NCI-H146 treated with DMSO at 0.1 percent for 48 hours (cell line): ENCODE data around the gene CD93.

Source experiments
- DNase-seq: peaks from one replicate; lab custom pipeline; 2025; ENCODE audit not compliant: unreplicated experiment; lab: John Stamatoyannopoulos, UW

CD93 gene, protein sequence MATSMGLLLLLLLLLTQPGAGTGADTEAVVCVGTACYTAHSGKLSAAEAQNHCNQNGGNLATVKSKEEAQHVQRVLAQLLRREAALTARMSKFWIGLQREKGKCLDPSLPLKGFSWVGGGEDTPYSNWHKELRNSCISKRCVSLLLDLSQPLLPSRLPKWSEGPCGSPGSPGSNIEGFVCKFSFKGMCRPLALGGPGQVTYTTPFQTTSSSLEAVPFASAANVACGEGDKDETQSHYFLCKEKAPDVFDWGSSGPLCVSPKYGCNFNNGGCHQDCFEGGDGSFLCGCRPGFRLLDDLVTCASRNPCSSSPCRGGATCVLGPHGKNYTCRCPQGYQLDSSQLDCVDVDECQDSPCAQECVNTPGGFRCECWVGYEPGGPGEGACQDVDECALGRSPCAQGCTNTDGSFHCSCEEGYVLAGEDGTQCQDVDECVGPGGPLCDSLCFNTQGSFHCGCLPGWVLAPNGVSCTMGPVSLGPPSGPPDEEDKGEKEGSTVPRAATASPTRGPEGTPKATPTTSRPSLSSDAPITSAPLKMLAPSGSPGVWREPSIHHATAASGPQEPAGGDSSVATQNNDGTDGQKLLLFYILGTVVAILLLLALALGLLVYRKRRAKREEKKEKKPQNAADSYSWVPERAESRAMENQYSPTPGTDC

DNA sequence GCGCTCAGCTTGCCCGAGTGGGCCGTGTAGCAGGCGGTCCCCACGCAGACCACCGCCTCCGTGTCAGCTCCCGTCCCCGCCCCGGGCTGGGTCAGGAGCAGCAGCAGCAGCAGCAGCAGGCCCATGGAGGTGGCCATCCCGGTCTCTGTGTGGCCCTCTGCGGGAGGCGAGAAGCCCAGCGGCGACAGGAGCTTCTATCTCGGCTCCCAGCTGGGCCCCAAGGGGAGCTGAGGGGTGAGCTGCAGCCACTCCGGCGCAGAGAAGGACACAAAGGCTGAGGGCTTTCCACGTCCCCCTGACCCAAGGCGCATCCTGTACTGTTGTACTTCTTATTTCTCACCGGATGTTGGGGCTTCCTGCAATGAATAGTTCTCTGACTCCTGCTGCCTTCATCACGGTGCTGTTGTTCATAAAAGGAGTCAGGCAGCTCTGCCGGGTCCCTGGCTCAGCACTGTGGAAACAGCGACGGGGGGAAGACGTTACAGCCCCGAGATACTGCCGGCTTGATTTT, at the start of gene CD93:
Gene CD93, minus strand, starts transcription at position 269 of the 511 bp plus-strand sequence. Its CDS starts 132 bp downstream, at position 137.
- peak; percentile 63 for DNase-seq

DNA sequence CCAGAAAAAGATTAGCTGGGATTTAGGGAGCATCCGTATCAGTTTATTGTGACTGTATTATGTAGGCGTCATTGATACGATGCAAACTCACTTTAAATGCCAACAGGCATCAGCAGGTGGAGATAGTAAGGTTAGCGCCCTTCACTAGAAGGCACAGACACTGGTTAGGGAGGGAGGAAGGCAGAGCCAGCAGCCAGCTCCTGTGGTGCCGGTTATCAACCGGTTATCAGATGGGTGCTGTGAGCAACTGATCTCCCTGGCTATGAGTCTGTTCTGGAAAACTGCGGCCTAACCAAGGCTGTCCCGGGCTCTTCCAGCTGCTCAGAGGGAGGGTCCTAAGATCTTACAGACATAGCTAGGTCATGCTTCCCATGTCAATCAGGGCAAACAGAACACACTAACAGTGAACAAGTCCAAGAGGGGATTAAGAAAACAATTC, 47.5 kb upstream of the CD93 start:
- no peak for DNase-seq

DNA sequence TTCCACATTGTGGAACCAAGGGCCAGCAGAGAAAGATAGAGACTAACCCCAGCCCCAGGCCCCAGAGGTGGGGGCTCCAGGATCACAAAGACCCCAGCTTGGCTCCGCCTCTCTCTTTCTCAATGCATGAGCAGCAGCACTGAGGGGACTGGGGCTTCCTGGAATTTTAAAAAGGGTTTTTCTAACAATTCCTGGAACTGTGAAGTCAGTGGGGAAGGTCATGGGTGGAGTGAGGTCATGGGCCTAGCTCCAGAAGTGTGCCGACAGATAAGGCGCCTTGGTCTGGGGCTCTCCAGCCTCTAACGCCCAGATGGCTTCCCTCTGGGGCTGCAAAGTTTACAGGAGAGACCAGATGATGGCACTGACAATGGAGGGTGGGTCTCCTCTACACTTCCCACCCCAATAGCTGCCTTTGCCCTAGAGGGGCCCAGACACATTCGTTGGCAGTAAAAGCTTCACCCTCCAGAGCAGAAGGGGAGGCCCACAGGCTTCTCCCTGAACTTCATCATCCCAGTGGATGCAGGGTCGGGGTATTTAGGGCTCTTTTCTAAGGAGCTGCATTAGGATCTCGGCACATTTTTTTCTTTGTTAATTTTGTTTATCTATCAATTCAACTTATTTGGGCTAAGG, 46.9 kb upstream of the CD93 start:
- DNase-seq, result no peak

DNA sequence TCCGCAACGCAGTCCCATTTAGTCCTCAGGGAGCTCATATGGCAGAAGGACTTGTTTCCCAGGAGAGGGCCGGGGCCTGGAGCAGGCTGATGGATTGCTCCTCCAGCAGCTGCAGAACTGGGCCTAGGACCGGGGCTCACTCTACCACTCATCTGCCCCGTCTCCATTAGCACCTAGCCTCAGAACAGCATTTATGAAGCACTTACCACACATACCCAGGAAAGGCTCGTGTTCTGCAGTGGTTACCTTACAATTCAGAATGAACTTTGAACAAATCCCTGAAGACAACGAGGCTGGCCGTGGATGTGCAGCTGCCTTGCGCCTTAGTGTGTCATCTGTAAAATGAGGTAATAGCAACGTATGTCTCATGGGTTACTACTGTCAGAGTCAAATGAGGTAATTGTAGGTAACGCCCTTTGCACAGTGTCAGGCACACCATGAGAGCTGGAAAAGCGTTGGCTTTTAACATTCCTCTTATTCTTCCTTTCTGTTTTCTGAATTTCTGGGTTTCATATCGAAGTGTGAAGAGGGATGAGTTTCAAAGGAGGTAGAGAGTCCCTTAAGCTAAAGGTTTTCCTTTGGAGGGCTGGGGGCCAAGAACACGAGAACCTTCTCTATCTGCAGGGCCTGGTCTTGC, 46.3 kb upstream of the CD93 start:
- no peak for DNase-seq

DNA sequence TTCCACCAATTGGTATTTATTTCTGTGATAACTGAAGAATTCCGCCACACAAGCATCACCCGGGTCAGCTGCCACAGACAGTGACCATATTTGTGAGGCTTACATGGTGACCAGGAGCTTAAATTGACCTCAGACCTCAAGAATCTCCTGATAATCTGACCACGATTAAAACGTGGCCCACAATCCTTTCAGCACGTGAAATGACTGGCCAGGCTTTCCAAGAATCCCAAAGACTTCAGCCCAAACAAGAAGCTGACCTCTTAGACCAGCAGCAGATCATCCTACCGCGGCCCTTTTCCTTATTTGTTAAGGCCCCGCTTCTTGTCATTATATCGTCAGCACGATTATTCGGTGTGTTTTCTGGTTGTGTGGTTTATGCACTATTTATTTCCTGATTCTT, 45.6 kb upstream of the CD93 start:
- no peak for DNase-seq

DNA sequence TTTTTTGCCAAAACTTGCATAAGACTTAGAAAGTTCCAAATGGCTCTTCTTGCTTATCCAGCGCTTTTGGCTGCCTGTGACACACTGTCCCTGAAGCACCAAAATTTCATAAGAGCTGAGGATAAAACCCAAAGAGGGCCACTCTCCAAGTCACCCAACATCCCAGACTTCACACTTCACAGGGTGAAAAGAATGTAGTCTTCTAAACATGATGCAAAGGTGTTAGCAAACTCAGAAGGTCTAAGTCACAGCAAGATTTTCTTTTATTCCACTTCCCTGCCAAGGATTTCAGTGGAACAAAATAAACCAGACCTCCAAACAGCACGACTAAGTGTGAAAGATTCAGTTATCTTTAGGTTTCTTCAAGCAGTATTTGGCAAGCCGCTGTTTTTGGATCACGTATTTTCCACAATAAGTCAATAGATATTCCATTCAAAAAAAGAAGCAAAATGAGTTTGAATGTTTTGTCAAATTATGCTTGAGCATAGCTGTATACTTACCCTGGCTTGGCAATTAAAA, 44.6 kb upstream of the CD93 start:
- DNase-seq, result no peak

DNA sequence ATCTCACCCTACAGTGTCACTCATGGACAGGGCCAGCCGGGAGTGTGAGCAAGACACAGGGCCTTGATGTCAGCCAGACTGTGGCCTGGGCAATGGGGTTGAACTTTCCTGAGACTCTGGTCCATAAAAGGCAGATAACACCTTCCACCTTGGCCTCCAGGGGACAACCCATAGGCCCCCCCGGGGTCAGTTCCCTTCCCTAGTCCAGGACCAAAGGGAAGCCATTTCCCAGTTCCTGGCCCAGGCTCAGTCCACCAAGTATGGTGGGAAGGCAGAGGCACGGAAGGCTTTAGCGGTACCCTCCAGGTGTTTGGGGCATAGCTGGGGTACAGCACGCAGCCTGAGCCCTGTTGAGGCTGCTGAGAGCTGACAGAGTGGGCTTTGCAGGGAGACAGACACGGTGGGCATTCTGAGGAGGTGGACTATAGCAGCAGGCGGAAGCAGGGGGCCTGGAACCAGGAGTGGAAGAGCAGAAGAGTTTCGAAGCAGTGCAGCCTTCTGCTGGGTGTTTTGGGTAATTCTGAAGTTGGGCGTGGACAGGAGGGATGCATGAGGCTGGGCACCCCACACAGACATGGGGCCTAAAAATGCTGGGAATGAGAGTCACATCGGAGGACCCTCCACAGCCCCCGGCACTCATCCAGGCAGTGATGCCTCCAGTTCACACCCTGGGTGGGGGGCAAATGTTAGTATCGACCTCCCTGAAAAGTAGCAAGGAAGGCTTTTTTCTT, 43.9 kb upstream of the CD93 start:
- no peak for DNase-seq

DNA sequence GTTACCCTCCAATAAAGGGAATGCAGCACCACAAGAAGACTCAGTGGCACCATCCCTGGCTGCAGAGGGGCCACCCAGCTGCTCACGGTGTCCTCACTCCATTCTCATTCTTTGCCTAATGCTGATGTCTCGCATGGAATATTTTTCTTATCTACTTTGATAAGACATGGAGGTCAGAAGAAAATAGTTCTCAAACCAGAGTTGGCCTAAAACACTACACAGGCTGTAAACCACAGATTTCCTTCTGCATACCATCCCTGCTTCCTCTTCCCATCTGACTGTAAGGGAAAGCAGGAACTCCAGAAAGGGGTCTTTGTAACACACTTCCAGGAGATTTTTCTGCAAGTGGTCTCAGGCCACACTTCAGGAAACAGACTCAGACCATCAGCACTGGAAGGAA, 43.1 kb upstream of the CD93 start:
- DNase-seq, result no peak

DNA sequence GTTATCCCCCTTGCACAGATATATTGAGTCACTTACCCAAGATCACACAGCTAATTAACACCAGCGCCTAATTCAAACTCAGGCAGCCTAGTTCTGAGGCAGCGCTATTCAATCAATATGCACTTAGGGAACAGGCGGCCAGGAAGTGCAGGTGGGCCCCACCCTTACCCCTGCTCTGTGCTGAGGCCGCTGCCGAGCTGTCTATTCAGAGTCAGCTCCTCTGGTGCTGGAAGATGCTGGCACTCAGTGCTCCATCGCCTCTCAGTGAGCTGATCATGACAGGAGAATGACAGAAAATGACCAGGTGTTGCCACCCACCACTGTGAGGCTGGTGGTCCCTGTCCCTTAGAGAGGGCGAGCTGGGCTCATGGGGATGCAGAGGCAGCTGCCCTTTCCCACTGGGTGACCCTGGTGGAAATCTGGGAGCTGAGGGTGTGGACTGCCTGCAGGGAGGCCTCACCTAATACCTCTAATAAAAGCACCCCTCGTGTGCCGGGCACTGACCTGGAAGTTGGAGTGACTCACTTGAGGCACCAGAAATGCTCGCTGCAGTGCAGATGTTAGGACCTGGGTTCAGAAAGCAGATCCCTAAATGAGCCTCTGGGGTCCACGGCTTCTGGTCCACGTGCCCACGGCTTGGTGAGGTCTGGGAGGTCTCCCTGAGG, 42.5 kb upstream of the CD93 start:
- DNase-seq, result no peak

DNA sequence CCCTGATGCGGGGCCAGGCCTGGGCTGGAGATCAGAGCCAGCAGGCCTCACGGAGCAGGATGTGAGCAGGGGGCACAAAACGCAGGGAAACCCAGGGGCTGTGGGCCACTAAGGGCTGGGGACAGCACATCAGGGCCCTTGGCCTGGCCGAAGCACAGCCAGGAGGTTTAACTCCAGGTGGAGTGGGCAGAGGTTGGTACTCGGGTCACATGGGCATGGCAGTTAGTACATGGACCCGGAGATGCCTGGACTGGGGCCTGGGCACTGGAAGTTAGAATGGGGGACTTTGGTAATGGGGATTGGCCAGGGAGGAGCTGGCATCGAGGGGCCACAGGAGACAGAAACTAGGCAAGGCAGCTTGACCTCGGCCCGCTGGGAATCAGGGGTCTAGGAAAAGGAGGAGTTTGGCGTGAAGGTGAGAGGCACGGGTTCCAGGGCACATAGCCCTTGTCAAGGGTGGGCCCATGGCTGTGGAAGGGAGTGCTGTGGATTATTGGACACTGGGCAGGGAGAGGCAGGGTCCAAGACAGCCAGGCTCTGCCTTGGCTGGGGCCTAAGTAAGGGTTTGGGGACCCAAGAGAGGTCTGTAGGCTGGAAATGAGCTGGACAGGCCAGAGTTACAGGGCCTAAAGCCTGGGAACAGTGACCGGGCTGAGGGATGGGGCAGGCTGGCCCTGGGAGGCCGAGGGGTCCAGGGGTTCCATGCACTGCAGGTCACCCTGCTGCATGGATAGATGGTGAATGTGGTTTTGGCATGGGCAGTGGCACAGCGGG, 41.6 kb upstream of the CD93 start:
- no peak for DNase-seq

DNA sequence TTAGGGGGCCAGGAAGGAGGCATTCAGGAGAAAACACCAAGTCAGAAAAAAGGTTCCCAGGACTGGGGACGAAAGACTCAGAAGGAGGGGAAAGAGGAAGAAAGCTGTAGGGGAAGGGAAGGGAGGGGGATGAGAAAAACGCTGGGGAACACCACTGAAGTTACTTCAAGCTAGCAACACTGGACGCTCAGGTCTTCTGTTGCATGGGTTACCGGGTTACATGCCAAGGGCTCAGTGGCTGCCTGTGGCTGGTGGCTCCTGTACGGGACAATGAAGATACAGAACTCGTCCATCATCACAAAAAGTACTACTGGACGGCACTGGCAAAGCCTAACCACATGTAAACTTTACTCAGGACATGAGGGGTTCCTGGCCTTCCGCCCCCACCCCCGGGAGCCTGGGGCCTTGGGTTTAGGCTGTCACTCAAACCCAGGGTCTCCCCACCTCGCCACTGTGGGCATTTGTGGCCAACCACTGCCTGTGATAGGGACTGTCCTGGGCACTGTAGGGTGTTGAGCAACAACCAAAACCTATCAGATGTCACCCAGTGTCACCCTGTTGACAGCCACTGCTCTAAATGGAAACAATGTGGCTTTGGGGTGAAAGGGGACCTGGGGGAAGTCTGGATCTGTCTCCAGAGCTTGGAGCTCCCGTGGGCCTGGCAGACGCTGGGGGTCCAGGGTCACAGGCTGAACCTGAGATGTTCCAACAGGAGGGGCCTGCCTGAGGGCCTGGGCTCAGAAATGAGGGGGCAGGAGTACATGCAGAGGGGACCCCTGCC, 40.3 kb upstream of the CD93 start:
- DNase-seq, result no peak

DNA sequence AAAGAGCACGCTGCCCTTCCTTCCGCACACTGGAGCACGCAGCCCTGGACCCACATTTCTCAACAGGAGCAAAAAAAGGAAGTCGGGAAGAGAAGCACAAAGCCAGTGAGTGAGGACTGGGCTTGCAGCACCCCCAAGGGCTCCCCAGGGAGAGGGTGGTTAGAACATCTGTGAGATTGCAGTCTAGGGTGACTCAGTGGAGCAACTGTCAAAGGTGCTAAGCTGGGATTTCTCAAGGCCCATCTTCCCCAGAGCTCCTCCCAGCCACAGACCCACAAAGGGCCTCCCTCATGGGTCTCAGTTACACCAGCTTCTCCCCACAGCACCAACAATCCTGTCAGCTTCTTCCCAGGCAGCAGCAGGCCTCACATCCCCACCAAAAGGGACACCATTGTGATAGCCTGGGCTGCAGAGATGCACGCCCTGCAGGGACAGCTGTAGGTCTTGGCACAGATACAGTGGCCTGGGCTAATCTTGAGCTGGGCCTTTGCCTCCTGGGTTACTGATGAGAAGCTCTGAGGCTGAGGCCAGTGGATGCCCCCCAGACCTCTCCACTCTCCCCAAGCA, 39.6 kb upstream of the CD93 start:
- DNase-seq, result no peak

DNA sequence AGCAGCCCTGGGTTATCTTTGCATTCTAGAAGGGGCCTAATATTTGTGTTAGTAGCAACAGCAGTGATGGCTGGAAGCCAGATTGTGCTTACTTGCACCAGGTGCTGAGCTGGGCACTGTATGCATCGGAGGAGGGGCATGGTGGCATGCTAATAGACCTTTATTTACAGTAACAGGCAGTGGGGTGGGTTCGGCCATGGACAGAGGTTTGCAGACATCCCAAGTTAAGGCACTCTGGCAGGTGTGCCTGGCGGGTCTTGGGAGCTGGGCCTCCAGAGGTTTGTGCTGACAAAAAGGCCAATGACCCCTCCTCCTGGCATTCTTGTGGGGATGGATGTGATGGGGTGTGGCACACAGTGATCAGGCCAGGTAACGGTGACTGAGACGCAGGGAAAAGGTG, 39.0 kb upstream of the CD93 start:
- peak; percentile 41 for DNase-seq

DNA sequence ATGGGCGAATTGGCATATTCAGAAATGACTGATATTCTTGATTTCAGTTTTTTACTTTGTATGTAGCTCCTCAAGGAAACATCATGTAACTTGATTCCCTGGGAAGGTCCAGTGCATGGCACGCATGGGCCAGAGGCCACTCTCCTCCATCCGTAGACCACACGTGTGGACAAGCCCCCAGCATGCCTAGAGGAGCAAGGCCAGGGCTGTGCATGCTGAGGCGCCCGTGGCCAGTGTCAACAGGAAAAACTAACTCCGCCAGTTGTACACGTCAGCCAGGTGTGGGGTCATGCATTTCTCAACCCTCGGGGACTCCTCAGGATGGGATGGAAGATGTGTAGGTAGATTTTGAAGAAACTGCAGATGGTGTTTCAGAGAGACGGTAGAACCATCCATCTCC, 37.8 kb upstream of the CD93 start:
- no peak for DNase-seq

DNA sequence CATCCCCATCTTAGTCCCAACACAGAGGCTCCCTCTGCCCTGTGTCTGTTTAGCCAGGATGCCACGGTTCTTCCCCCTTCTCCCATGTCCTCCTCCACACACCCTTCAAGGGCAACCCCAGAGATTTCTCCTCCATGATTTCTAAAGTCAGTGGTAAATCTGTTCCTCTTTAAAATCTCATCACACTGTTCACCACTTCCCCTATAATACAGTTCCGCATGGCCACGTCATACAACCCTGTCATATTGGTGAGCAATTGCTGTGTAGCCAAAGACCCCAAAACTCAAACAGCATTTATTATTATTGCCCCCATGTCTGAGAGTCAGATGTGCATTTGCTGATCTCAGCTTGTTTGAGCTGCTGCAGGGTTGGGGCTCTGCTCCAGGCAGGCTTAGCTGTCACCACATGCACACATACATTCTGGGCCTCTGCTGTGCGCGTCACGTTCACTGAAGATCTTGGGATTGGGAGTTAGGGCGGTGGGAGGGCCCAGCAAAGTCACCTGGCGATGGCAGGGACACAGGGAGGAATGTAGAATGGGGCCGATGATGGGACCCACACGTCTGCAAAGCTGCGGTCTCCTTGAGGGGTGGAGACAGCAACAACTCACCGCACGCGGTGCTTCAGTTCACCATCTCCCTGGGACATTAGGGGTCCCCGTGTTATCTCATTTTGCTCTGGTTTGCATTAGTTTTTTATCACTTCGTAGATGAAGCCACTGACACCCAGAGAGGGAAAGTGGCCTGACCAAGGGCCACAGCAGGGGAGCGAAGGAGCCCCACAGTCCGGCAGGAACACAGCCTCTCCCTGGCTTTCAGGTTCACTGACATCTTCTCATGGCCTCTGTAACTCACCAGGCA, 36.9 kb upstream of the CD93 start:
- DNase-seq, result no peak

DNA sequence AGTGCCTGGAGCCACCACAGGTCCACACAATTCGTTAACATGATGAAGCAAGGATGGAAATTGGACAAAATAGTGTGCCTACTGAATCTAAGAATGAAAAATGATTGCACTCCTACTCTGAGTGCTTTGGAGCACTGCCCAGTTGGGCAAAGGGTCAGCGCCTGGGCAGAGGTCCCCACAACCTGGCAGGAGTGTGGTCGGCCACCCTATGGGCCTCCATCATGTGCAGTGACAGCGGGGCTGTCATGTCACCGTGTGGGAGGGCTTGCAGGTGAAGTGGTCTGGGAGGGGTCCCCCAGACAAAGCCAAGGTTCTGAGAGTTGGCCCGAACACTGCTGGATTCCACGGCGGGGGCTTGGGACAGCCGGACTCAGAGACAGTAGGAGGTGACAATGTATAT, 36.2 kb upstream of the CD93 start:
- no peak for DNase-seq

DNA sequence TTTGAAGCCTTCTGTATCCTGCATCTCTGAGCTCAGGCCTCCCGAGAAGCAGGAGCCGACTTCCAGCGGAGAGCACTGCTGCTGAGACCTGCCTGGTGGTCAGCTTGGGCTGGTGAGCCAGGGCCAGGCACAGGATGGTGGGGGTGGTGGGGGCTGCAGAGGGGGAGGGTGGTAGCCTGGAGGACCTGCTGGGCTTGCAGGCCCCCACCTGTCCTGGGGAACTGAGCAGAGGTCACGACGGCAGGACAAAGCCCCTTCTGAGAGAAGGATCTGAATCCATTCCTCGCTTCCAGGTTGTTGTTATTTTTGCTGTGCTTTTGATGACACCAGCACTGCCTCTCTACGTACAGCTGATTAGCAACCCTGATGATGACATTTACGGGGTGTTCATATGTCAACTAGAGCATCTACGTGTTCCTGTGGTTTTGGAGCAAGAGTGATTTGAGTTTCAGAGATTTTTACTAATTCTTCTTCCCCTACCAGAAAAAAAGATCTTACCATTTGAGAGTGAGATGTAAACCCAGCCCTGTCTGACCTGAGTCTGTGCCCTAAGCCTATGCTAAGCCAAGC, 35.7 kb upstream of the CD93 start:
- DNase-seq, result no peak
